WTC11 (cell line): Measurements from ENCODE around the gene TRPM4. TPM values are rescaled to one million over a fixed set of nuclear protein-coding genes. Genes with fewer than 3 reads are reported as not detected.
A peak's percentile ranks its signal among the peaks of the same experiment; 100 is the strongest.

Experiments used
- ATAC-seq: fragments of 200-7000 bp; cut with Tn5 transposase; 2 replicates; pipeline ENCODE4 v1.10.0; 2021; ENCODE audit warnings: mild to moderate bottlenecking, moderate library complexity
- Bru-seq: library from RNA; stranded (reverse); fragments of 400-500 nt; gene quantifications from one replicate; lab custom pipeline; 2021; lab: Mats Ljungman, UMichigan
- CTCF ChIA-PET: fragments of 300-600 bp; sonication (Branson Sonifier 250); formaldehyde crosslinking; loops from one replicate; lab custom pipeline; 2021; ENCODE audit warnings: antibody characterized with exemption; lab: Charles Lee
- POLR2A ChIA-PET: fragments of 350-600 bp; sonication (Branson Sonifier 250); formaldehyde crosslinking; loops from one replicate; lab custom pipeline; 2021; ENCODE audit warnings: antibody characterized with exemption; lab: Charles Lee
- DNase-seq: peaks from one replicate; pipeline ENCODE4 v3.0.0; 2021; ENCODE audit warnings: low spot score
- H3K27ac Mint-ChIP-seq: 2 replicates; pipeline ENCODE4 v1.8.0; 2021; ENCODE audit warnings: mixed read lengths
- H3K27me3 Mint-ChIP-seq: 2 replicates; pipeline ENCODE4 v1.8.0; 2021; ENCODE audit warnings: low read depth, mild to moderate bottlenecking, moderate library complexity, mixed read lengths
- H3K36me3 Mint-ChIP-seq: 2 replicates; pipeline ENCODE4 v1.8.0; 2021; ENCODE audit warnings: mixed read lengths
- H3K4me1 Mint-ChIP-seq: 2 replicates; pipeline ENCODE4 v1.8.0; 2022; ENCODE audit warnings: mixed read lengths
- H3K4me3 Mint-ChIP-seq: 2 replicates; pipeline ENCODE4 v1.8.0; 2021; ENCODE audit warnings: mild to moderate bottlenecking, moderate library complexity, mixed read lengths
- H3K9me3 Mint-ChIP-seq: 2 replicates; pipeline ENCODE4 v1.8.0; 2021; ENCODE audit warnings: mixed read lengths
- CBFB ChIP-seq: sonication (generic); formaldehyde crosslinking; IDR thresholded peaks from 2 replicates; pipeline ENCODE4 v1.8.1; 2022; ENCODE audit warnings: mild to moderate bottlenecking, low read depth, missing genetic modification reagents
- ESRRA ChIP-seq: sonication (generic); formaldehyde crosslinking; IDR thresholded peaks from 2 replicates; pipeline ENCODE4 v1.8.1; 2022; ENCODE audit warnings: mild to moderate bottlenecking, missing genetic modification reagents, borderline replicate concordance
- NFYB ChIP-seq: sonication (generic); formaldehyde crosslinking; conservative IDR thresholded peaks from 2 replicates; pipeline ENCODE4 v1.8.0; 2022; ENCODE audit warnings: low read depth, missing genetic modification reagents
- NR1H2 ChIP-seq: sonication (generic); formaldehyde crosslinking; IDR thresholded peaks from 2 replicates; pipeline ENCODE4 v1.9.0; 2021; ENCODE audit warnings: mild to moderate bottlenecking, moderate library complexity, missing genetic modification reagents
- OVOL2 ChIP-seq: fragments of 250-450 bp; sonication (Bioruptor Pico); IDR thresholded peaks from 2 replicates; pipeline ENCODE4 v1.9.0; 2021; ENCODE audit warnings: mild to moderate bottlenecking, borderline replicate concordance
- PRRX2 ChIP-seq: fragments of 250-450 bp; sonication (Bioruptor Pico); IDR thresholded peaks from 2 replicates; pipeline ENCODE4 v1.8.0; 2021; ENCODE audit warnings: mild to moderate bottlenecking
- RELA ChIP-seq: sonication (generic); formaldehyde crosslinking; IDR thresholded peaks from 2 replicates; pipeline ENCODE4 v1.8.1; 2022; ENCODE audit warnings: missing genetic modification reagents, mild to moderate bottlenecking, borderline replicate concordance
- SP1 ChIP-seq: sonication (generic); formaldehyde crosslinking; conservative IDR thresholded peaks from 2 replicates; pipeline ENCODE4 v1.8.1; 2022; ENCODE audit warnings: missing genetic modification reagents
- USF2 ChIP-seq: sonication (generic); formaldehyde crosslinking; IDR thresholded peaks from 2 replicates; pipeline ENCODE4 v1.8.1; 2023; ENCODE audit warnings: mild to moderate bottlenecking, missing genetic modification reagents, moderate library complexity
- ZNF317 ChIP-seq: sonication (generic); formaldehyde crosslinking; IDR thresholded peaks from 2 replicates; pipeline ENCODE4 v1.8.1; 2023; ENCODE audit warnings: low read depth, mild to moderate bottlenecking, moderate library complexity, missing genetic modification reagents, borderline replicate concordance
- ZNF423 ChIP-seq: fragments of 250-450 bp; sonication (Bioruptor Pico); IDR thresholded peaks from 2 replicates; pipeline ENCODE4 v2.1.2; 2022; ENCODE audit warnings: mild to moderate bottlenecking, moderate library complexity
- ZNF671 ChIP-seq: fragments of 250-450 bp; sonication (Bioruptor Pico); IDR thresholded peaks from 2 replicates; pipeline ENCODE4 v1.8.0; 2021; ENCODE audit warnings: mild to moderate bottlenecking
- long read RNA-seq, 3 experiments: library from RNA in 1 of 3; library from capped mRNA in 1 of 3; library from polyadenylated mRNA in 1 of 3; unstranded in 2 of 3; stranded (forward) in 1 of 3; transcript quantifications; one replicate each; pipeline ENCODE4 v2.0.0, GENCODE V29; 2021
- total RNA-seq: library from RNA; stranded (reverse); gene quantifications from 3 replicates; pipeline ENCODE4 v1.2.3, GENCODE V29; 2021
- TF ChIP-seq, protein P1 (sequence below): sonication (generic); formaldehyde crosslinking; IDR thresholded peaks from 2 replicates; pipeline ENCODE4 v1.8.1; 2023; ENCODE audit warnings: mild to moderate bottlenecking, moderate library complexity, missing genetic modification reagents
- TF ChIP-seq, protein P2 (sequence below): sonication (generic); formaldehyde crosslinking; IDR thresholded peaks from 2 replicates; pipeline ENCODE4 v1.8.0; 2022; ENCODE audit warnings: missing genetic modification reagents
- TF ChIP-seq, protein P3 (sequence below): sonication (generic); formaldehyde crosslinking; IDR thresholded peaks from 2 replicates; pipeline ENCODE4 v1.8.0; 2022; ENCODE audit warnings: mild to moderate bottlenecking, missing genetic modification reagents
- TF ChIP-seq, protein P4 (sequence below): fragments of 250-450 bp; sonication (Bioruptor Pico); IDR thresholded peaks from 2 replicates; pipeline ENCODE4 v1.9.0; 2021; ENCODE audit warnings: mild to moderate bottlenecking, borderline replicate concordance
- TF ChIP-seq, protein P5 (sequence below): sonication (generic); formaldehyde crosslinking; IDR thresholded peaks from 2 replicates; pipeline ENCODE4 v1.8.0; 2022; ENCODE audit warnings: mild to moderate bottlenecking, missing genetic modification reagents
- TF ChIP-seq, protein P6 (sequence below): sonication (generic); formaldehyde crosslinking; IDR thresholded peaks from 2 replicates; pipeline ENCODE4 v1.8.0; 2023; ENCODE audit warnings: mild to moderate bottlenecking, missing genetic modification reagents

The TRPM4 gene
- 15.5 to 24.8 TPM (median 23.6 TPM) in 3 replicates for total RNA-seq
- percentile 37 among the genes with signal in this experiment for Bru-seq, nascent RNA
- long read RNA-seq, experiment 1, full-length matches to known transcripts, result 9 of 30 reads
- long read RNA-seq, experiment 1, partial matches to known transcripts, result 13 of 30 reads
- long read RNA-seq, experiment 1, other reads (novel, unspliced or antisense), result 8 of 30 reads
- long read RNA-seq, experiment 2, full-length matches to known transcripts, result 1 of 10 reads
- long read RNA-seq, experiment 2, partial matches to known transcripts, result 7 of 10 reads
- long read RNA-seq, experiment 2, other reads (novel, unspliced or antisense), result 2 of 10 reads
- long read RNA-seq, experiment 3, result 0 reads

DNA sequence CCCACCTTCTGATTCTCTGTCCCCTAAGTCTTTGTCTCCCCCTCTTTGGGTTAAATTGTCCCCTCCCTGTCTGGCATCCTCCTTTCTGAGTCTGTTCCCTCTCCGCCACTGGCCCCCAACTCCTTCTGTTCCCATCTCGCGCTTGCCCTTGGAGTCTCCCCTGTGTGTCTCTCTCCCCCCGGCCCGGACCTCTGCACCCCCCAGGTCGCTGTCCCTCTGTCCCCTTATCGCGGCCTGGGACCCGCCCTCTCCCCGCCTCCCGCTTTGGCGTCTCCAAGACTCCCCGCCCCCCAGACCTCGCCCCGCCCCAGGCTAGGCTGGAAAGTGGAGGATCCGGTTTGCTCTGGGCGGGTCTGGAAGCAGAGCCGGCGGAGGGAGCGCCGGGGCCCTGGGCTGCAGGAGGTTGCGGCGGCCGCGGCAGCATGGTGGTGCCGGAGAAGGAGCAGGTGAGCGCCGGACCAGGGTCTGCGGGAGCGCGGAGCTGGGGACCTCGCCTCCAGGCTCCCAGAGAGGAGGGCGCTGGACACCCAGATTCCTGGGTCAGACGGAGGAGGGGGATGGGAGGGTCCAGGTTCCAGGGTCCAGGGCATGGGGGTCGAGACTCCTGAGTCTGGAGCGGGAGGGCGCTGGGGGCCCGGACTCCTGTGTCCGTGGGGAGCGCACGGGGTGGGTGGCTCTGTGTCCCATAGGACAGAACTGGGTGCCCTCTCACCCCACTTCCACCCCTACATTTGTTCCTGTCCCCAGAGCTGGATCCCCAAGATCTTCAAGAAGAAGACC lies at the start of gene TRPM4:
Gene TRPM4 (plus strand): TSS at position 348 of the 780 bp plus-strand sequence. CDS start 75 bp downstream, at position 423.
- peaks cover 27% of the 10 kb centered on the region for H3K4me1 Mint-ChIP-seq
- peak within 1 kb of the TSS; percentile 73 for H3K4me3 Mint-ChIP-seq
- peak within 1 kb of the TSS; percentile 34; the same call in 1 of the 2 replicates for H3K27ac Mint-ChIP-seq
- peaks cover 58% of the 10 kb centered on the region for H3K27me3 Mint-ChIP-seq
- peaks cover 9% of the 10 kb centered on the region; the same call in 1 of the 2 replicates for H3K36me3 Mint-ChIP-seq
- peak; percentile 97 for DNase-seq
- ChIA-PET CTCF (interaction anchor here (1.0 to 3.6 kb wide), 3 partner anchors 11 to 53 kb away, joined by 3 to 24 read pairs (median 8); no protein-coding TSS in a partner anchor), POLR2A (interaction anchor here (0.7 kb wide), 1 partner anchor 8 kb away, joined by 3 read pairs; no protein-coding TSS in a partner anchor)
- ATAC-seq, result peak; percentile 96
- peaks cover 14% of the 10 kb centered on the region for H3K9me3 Mint-ChIP-seq
- TF ChIP-seq ZNF671, result no peak
- TF ChIP-seq NFYB (CRISPR knock-in tag), result no peak
- TF ChIP-seq, protein P1, sequence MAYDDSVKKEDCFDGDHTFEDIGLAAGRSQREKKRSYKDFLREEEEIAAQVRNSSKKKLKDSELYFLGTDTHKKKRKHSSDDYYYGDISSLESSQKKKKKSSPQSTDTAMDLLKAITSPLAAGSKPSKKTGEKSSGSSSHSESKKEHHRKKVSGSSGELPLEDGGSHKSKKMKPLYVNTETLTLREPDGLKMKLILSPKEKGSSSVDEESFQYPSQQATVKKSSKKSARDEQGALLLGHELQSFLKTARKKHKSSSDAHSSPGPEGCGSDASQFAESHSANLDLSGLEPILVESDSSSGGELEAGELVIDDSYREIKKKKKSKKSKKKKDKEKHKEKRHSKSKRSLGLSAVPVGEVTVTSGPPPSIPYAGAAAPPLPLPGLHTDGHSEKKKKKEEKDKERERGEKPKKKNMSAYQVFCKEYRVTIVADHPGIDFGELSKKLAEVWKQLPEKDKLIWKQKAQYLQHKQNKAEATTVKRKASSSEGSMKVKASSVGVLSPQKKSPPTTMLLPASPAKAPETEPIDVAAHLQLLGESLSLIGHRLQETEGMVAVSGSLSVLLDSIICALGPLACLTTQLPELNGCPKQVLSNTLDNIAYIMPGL (CRISPR knock-in tag), result no peak
- no peak for TF ChIP-seq ESRRA (CRISPR knock-in tag)
- no peak for TF ChIP-seq OVOL2
- no peak for TF ChIP-seq ZNF423
- TF ChIP-seq, protein P2, sequence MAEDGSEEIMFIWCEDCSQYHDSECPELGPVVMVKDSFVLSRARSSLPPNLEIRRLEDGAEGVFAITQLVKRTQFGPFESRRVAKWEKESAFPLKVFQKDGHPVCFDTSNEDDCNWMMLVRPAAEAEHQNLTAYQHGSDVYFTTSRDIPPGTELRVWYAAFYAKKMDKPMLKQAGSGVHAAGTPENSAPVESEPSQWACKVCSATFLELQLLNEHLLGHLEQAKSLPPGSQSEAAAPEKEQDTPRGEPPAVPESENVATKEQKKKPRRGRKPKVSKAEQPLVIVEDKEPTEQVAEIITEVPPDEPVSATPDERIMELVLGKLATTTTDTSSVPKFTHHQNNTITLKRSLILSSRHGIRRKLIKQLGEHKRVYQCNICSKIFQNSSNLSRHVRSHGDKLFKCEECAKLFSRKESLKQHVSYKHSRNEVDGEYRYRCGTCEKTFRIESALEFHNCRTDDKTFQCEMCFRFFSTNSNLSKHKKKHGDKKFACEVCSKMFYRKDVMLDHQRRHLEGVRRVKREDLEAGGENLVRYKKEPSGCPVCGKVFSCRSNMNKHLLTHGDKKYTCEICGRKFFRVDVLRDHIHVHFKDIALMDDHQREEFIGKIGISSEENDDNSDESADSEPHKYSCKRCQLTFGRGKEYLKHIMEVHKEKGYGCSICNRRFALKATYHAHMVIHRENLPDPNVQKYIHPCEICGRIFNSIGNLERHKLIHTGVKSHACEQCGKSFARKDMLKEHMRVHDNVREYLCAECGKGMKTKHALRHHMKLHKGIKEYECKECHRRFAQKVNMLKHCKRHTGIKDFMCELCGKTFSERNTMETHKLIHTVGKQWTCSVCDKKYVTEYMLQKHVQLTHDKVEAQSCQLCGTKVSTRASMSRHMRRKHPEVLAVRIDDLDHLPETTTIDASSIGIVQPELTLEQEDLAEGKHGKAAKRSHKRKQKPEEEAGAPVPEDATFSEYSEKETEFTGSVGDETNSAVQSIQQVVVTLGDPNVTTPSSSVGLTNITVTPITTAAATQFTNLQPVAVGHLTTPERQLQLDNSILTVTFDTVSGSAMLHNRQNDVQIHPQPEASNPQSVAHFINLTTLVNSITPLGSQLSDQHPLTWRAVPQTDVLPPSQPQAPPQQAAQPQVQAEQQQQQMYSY, result peak; percentile 45
- TF ChIP-seq, protein P3, sequence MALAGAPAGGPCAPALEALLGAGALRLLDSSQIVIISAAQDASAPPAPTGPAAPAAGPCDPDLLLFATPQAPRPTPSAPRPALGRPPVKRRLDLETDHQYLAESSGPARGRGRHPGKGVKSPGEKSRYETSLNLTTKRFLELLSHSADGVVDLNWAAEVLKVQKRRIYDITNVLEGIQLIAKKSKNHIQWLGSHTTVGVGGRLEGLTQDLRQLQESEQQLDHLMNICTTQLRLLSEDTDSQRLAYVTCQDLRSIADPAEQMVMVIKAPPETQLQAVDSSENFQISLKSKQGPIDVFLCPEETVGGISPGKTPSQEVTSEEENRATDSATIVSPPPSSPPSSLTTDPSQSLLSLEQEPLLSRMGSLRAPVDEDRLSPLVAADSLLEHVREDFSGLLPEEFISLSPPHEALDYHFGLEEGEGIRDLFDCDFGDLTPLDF (CRISPR knock-in tag), result 0 out of 2 replicates have a peak, but pooled peaks have one; percentile 54
- TF ChIP-seq CBFB (CRISPR knock-in tag), result no peak
- TF ChIP-seq NR1H2 (CRISPR knock-in tag), result no peak
- TF ChIP-seq PRRX2 (CRISPR knock-in tag), result no peak
- TF ChIP-seq RELA (CRISPR knock-in tag), result no peak
- TF ChIP-seq, protein P4, sequence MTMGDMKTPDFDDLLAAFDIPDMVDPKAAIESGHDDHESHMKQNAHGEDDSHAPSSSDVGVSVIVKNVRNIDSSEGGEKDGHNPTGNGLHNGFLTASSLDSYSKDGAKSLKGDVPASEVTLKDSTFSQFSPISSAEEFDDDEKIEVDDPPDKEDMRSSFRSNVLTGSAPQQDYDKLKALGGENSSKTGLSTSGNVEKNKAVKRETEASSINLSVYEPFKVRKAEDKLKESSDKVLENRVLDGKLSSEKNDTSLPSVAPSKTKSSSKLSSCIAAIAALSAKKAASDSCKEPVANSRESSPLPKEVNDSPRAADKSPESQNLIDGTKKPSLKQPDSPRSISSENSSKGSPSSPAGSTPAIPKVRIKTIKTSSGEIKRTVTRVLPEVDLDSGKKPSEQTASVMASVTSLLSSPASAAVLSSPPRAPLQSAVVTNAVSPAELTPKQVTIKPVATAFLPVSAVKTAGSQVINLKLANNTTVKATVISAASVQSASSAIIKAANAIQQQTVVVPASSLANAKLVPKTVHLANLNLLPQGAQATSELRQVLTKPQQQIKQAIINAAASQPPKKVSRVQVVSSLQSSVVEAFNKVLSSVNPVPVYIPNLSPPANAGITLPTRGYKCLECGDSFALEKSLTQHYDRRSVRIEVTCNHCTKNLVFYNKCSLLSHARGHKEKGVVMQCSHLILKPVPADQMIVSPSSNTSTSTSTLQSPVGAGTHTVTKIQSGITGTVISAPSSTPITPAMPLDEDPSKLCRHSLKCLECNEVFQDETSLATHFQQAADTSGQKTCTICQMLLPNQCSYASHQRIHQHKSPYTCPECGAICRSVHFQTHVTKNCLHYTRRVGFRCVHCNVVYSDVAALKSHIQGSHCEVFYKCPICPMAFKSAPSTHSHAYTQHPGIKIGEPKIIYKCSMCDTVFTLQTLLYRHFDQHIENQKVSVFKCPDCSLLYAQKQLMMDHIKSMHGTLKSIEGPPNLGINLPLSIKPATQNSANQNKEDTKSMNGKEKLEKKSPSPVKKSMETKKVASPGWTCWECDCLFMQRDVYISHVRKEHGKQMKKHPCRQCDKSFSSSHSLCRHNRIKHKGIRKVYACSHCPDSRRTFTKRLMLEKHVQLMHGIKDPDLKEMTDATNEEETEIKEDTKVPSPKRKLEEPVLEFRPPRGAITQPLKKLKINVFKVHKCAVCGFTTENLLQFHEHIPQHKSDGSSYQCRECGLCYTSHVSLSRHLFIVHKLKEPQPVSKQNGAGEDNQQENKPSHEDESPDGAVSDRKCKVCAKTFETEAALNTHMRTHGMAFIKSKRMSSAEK (CRISPR knock-in tag), result no peak
- TF ChIP-seq ZNF317 (CRISPR knock-in tag), result no peak
- TF ChIP-seq, protein P5, sequence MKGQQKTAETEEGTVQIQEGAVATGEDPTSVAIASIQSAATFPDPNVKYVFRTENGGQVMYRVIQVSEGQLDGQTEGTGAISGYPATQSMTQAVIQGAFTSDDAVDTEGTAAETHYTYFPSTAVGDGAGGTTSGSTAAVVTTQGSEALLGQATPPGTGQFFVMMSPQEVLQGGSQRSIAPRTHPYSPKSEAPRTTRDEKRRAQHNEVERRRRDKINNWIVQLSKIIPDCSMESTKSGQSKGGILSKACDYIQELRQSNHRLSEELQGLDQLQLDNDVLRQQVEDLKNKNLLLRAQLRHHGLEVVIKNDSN (CRISPR knock-in tag), result no peak
- peak; percentile 65; the same call in 1 of the 2 replicates for TF ChIP-seq SP1 (CRISPR knock-in tag)
- no peak for TF ChIP-seq USF2
- TF ChIP-seq, protein P6, sequence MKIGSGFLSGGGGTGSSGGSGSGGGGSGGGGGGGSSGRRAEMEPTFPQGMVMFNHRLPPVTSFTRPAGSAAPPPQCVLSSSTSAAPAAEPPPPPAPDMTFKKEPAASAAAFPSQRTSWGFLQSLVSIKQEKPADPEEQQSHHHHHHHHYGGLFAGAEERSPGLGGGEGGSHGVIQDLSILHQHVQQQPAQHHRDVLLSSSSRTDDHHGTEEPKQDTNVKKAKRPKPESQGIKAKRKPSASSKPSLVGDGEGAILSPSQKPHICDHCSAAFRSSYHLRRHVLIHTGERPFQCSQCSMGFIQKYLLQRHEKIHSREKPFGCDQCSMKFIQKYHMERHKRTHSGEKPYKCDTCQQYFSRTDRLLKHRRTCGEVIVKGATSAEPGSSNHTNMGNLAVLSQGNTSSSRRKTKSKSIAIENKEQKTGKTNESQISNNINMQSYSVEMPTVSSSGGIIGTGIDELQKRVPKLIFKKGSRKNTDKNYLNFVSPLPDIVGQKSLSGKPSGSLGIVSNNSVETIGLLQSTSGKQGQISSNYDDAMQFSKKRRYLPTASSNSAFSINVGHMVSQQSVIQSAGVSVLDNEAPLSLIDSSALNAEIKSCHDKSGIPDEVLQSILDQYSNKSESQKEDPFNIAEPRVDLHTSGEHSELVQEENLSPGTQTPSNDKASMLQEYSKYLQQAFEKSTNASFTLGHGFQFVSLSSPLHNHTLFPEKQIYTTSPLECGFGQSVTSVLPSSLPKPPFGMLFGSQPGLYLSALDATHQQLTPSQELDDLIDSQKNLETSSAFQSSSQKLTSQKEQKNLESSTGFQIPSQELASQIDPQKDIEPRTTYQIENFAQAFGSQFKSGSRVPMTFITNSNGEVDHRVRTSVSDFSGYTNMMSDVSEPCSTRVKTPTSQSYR, result 0 out of 2 replicates have a peak, but pooled peaks have one; percentile 57
